Fibroblast of lung (primary cell): ENCODE results near the gene DLK1. TPM values are rescaled to one million over a fixed set of nuclear protein-coding genes. Genes with fewer than 3 reads are reported as not detected.

ENCODE experiments used
- DNase-seq, 2 donors: peaks; one replicate each; pipeline versions ENCODE4 v3.0.0 to v3.0.0-alpha.2; 2010; ENCODE audit warnings: low read depth in 2 of 2
- H2AFZ ChIP-seq: 2 replicates; pipeline ENCODE4 v1.5.1; 2012; ENCODE audit warnings: low read length, control low read depth, inconsistent platforms
- H3K27ac ChIP-seq: 2 replicates; pipeline ENCODE4 v1.5.1; 2011; ENCODE audit warnings: low read length, control low read depth; ENCODE audit not compliant: insufficient read depth
- H3K27me3 ChIP-seq: 2 replicates; pipeline ENCODE4 v1.5.1; 2011; ENCODE audit warnings: mild to moderate bottlenecking, low read length; ENCODE audit not compliant: control insufficient read depth, insufficient read depth
- H3K36me3 ChIP-seq: 2 replicates; pipeline ENCODE4 v1.5.1; 2011; ENCODE audit warnings: low read length; ENCODE audit not compliant: control insufficient read depth, insufficient read depth
- H3K4me1 ChIP-seq: 2 replicates; pipeline ENCODE4 v1.5.1; 2011; ENCODE audit warnings: low read length; ENCODE audit not compliant: control insufficient read depth, insufficient read depth; ENCODE audit errors: extremely low read depth
- H3K4me2 ChIP-seq: 2 replicates; pipeline ENCODE4 v1.5.1; 2011; ENCODE audit warnings: low read length, control low read depth; ENCODE audit not compliant: insufficient read depth; ENCODE audit errors: extremely low read depth
- H3K4me3 ChIP-seq, 4 experiments: fragments of 200-600 bp in 1 of 4; sonication (generic) in 1 of 4; replicated peaks in 1 of 4; 2 replicates each; pipeline ENCODE4 v1.5.1; 2011 to 2016; ENCODE audit warnings: low read length in 4 of 4, low read depth in 3 of 4, mild to moderate bottlenecking in 3 of 4, control low read depth in 2 of 4, inconsistent platforms in 1 of 4, mixed read lengths in 1 of 4; ENCODE audit not compliant: insufficient read depth in 1 of 4; ENCODE audit errors: control extremely low read depth in 1 of 4
- H3K79me2 ChIP-seq: 2 replicates; pipeline ENCODE4 v1.5.1; 2012; ENCODE audit warnings: mild to moderate bottlenecking, low read length, inconsistent platforms; ENCODE audit not compliant: control insufficient read depth, insufficient read depth
- H3K9ac ChIP-seq: 2 replicates; pipeline ENCODE4 v1.5.1; 2011; ENCODE audit warnings: mild to moderate bottlenecking, low read length, control low read depth; ENCODE audit not compliant: insufficient read depth
- H3K9me3 ChIP-seq: 2 replicates; pipeline ENCODE4 v1.5.1; 2012; ENCODE audit warnings: low read depth, low read length; ENCODE audit not compliant: control insufficient read depth, insufficient read depth
- H4K20me1 ChIP-seq: 2 replicates; pipeline ENCODE4 v1.5.1; 2011; ENCODE audit warnings: low read length; ENCODE audit not compliant: control insufficient read depth, insufficient read depth; ENCODE audit errors: extremely low read depth
- CTCF ChIP-seq, 2 donors: IDR thresholded peaks in 1 of 2; conservative IDR thresholded peaks in 1 of 2; 1 replicate in 1 of 2; 2 replicates in 1 of 2; pipeline ENCODE4 v1.5.1; 2011 to 2012; ENCODE audit warnings: low read length in 2 of 2, control low read depth in 1 of 2, inconsistent platforms in 1 of 2, low read depth in 1 of 2, mild to moderate bottlenecking in 1 of 2
- EZH2 ChIP-seq: IDR thresholded peaks from 2 replicates; pipeline ENCODE4 v1.5.1; 2012; ENCODE audit warnings: low read length, control low read depth, mild to moderate bottlenecking; ENCODE audit errors: missing control alignments
- polyA plus RNA-seq, 2 donors: library from polyadenylated mRNA; depleted of rRNA in 1 of 2; stranded (reverse) in 1 of 2; unstranded in 1 of 2; fragments of >200 nt; gene quantifications; 2 replicates each; pipeline ENCODE4 v1.2.1, GENCODE V29; 2011 to 2012; ENCODE audit warnings: missing spikeins in 1 of 2
- total RNA-seq: library from RNA; depleted of rRNA; stranded (reverse); fragments of >200 nt; gene quantifications from 2 replicates; pipeline ENCODE4 v1.2.1, GENCODE V29; 2014

The DLK1 gene
- total and polyA plus RNA-seq, 2 donors (not counting 1 experiment from before 2014, with no cell fraction given) = not detected

DNA sequence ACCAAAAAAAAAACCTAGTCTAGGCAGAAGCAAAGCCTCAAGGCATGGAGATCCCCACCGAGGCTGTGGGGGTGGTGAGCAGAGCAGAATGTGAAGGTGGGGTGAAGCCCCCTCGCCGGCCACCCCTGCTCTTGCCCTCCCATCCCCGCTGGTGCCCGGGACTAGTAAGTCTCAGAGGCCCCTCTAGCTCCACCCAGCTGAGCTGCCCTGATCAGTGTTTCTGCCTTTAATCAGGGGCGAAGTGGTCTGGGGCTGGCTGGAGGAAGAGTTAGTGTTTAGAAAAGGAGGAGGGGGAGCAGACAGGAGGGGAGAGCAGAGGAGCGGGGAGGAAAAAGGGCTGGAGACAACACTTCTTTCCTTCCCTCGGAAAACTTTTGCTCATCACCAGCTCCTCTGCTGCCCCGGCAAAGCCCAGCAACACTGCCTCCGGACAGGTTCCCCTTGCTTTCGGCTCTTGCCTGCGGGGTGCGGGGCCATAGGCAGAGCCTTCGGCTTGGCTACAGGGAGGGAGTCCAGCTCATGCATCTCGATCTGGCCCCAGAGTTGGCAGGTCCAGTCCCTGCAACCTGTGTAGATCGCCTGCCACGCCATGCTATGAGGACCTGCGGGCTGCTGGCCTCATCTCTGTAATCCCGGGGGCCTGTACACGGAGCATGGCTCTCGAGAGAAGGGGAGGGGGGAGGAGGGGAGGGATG lies 3.4 kb upstream of the DLK1 start:
- Histone ChIP-seq H4K20me1 (no peaks in the 10 kb centered on the region), H3K27ac (no peak overlapping the region), H3K4me2 (no peak overlapping the region), H3K9ac (no peak overlapping the region), H3K27me3 (peaks cover 20% of the 10 kb centered on the region), H2AFZ (no peak overlapping the region), H3K79me2 (no peaks in the 10 kb centered on the region), H3K4me3 (no peak overlapping the region), H3K9me3 (no peaks in the 10 kb centered on the region), H3K4me1 (no peaks in the 10 kb centered on the region), H3K36me3 (no peaks in the 10 kb centered on the region)
- DNase-seq = no peak
- TF ChIP-seq CTCF (conservative IDR thresholded peaks at IDR 0.05 in 1 of 2, IDR thresholded peaks at IDR 0.05 in 1 of 2; ENCODE audit: low read depth in 1 of 2, low read length in 2 of 2) (no peak), EZH2 (peak; percentile 38)

DNA sequence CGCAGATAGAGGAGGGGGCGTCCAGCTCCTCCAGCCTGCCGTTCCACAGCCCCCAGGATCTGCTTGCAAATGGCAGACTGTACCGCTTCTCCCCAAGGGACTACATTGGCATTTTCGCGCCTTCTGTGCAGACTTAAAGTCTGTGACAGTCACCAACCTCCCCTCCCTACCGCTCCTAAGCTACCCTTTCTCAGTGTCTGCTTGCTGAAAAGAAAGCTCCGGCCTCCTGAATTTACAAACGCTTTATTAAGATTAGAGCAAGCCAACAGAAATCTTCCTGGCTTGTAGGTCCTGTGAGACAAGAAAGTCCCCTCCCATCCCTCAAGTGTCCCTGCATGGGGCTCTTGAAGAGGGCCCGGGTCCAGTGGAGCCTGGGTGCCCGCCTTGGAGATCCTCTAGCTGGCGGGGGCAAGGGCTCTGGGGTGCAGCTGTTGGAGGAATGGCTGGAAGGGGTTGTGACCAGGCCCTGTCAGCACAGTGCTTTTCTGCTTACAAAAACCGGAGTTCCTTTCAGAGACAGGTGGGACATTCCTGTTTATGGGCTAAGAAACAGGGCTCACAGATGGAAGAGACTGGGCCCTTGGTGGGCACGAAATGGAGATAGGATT lies 2.8 kb upstream of the DLK1 start:
- TF ChIP-seq CTCF (conservative IDR thresholded peaks at IDR 0.05 in 1 of 2, IDR thresholded peaks at IDR 0.05 in 1 of 2; ENCODE audit: low read depth in 1 of 2, low read length in 2 of 2) (no peak), EZH2 (no peak)
- H3K36me3 ChIP-seq = no peaks in the 10 kb centered on the region
- no peak overlapping the region for H3K27ac ChIP-seq
- H3K4me3 ChIP-seq = no peak overlapping the region
- no peak for DNase-seq
- no peak overlapping the region for H2AFZ ChIP-seq
- no peak overlapping the region for H3K4me2 ChIP-seq
- H3K9ac ChIP-seq = no peak overlapping the region
- H4K20me1 ChIP-seq = no peaks in the 10 kb centered on the region
- H3K27me3 ChIP-seq = peaks cover 20% of the 10 kb centered on the region
- no peaks in the 10 kb centered on the region for H3K9me3 ChIP-seq
- no peaks in the 10 kb centered on the region for H3K79me2 ChIP-seq
- no peaks in the 10 kb centered on the region for H3K4me1 ChIP-seq

DNA sequence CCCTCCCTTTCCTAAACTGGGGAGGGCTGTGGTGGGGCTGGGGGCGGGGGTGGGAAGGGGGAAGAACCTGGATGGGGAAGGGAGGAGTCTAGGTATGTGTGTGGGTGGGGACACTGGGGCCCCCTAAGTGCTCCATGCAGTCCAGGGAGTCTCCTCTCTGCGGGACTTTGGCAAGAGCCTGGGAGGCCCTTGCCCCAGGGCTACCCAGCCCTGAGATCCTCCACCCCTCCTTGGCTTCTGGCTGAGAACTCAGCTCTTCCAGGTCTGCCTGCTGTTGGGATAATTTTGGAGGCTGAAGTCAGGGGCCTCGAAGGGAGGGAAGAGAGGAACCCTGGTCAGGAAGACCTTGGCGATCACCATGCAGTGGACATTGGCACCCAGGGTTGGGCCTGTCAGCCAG lies 2.2 kb upstream of the DLK1 start:
- peaks cover 20% of the 10 kb centered on the region for H3K27me3 ChIP-seq
- no peak for DNase-seq
- H3K4me1 ChIP-seq = no peaks in the 10 kb centered on the region
- TF ChIP-seq EZH2 = no peak
- no peak for TF ChIP-seq CTCF (conservative IDR thresholded peaks at IDR 0.05 in 1 of 2, IDR thresholded peaks at IDR 0.05 in 1 of 2; ENCODE audit: low read depth in 1 of 2, low read length in 2 of 2)
- no peak overlapping the region for H3K9ac ChIP-seq
- H3K4me2 ChIP-seq = no peak overlapping the region
- no peaks in the 10 kb centered on the region for H3K79me2 ChIP-seq
- no peaks in the 10 kb centered on the region for H3K9me3 ChIP-seq
- H3K27ac ChIP-seq = no peak overlapping the region
- H2AFZ ChIP-seq = no peak overlapping the region
- no peaks in the 10 kb centered on the region for H3K36me3 ChIP-seq
- H4K20me1 ChIP-seq = no peaks in the 10 kb centered on the region
- H3K4me3 ChIP-seq = no peak overlapping the region
